RPMI7951 (cell line): ENCODE results near the gene NNT. TPM values are rescaled to one million over a fixed set of nuclear protein-coding genes. Genes with fewer than 3 reads are reported as not detected.
"Not testable (repeated sequence)": the region's sequence is repeated elsewhere in the genome, so short reads cannot be mapped to it uniquely, and the experiment has no call there.

Experiments
- DNase-seq: peaks from one replicate; pipeline ENCODE4 v3.0.0-alpha.2; 2012; ENCODE audit warnings: low read depth
- total RNA-seq: library from RNA; depleted of rRNA; stranded (reverse); fragments of >200 nt; shearing (Covaris generic); gene quantifications from 2 replicates; pipeline ENCODE4 v1.2.3, GENCODE V29; 2014; rRNA removed

The NNT gene
- total RNA-seq: 35.2 and 44.0 TPM in 2 replicates

- peak; percentile 70 for DNase-seq
Observed at GRCh38 chr5:43602461-43603343, at the start of gene NNT. NNT (plus strand) TSS chr5:43603180; CDS start chr5:43609196, 6,016 bp downstream.

GRCh38 chr5:43553381-43553780, 49.6 kb upstream of the NNT start:
- no peak for DNase-seq

GRCh38 chr5:43554497-43554896, 48.5 kb upstream of the NNT start:
- no peak for DNase-seq

DNA sequence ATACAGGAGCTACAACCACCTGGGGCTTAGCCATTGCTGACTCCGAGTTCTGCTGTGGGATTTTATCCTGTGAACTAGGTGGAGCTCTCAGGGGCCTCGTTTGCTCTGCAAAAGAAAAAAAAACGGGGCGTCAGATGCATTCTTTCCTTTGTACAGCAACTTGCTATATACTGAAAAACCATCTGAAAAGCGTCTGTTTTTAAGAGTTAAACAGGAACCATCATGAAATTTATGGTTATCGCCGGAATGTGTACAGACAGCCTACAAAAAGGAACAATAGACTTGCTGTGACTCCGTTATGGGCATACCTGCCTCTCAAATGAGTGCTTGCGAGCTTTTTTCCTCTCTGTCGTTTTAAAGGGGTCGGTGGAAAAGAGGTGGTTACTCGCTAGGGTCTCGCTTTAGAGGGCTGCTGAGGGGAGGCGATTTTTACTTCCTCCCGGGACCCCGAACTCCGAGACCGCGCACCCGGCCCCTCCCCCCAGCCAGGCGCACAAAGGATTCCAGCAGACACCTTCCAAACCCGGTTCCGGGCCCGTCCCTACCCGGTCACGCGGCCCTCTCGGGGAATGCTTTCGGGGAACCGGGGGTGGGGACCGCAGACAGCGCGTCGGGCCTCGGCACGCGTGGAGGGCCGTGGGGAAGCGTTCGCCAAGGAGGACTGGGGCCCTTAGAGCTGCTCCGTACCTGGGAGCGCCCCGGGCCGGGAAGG, 46.9 kb upstream of the NNT start:
- DNase-seq: peak; percentile 29

- not testable (repeated sequence) for DNase-seq
Observed at GRCh38 chr5:43556607-43556856, 46.4 kb upstream of the NNT start.

- peak; percentile 85 for DNase-seq
Observed at GRCh38 chr5:43556857-43557542, 46.0 kb upstream of the NNT start, which contains the start of gene PAIP1. PAIP1 (minus strand) TSS chr5:43557077; CDS start chr5:43556846, 231 bp downstream.

DNA sequence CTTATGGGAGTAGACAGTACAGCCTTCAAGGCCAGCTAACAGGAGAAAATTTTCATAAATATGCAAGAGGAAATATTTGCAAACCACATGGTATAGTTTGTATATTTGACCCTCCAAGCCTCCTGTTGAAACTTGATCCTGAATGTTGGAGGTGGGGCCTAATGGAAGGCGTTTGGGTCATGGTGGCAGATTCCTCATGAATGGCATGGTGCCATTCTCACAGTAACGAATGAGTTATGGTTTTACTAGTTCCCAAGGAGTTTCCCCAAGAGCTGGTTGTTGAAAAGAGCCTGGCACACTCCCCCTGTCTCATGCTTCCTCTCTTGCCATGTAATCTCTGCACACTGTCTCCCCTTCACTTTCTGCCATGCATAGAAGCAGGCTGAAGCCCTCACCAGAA, 42.9 kb upstream of the NNT start:
- DNase-seq: peak; percentile 39

DNA sequence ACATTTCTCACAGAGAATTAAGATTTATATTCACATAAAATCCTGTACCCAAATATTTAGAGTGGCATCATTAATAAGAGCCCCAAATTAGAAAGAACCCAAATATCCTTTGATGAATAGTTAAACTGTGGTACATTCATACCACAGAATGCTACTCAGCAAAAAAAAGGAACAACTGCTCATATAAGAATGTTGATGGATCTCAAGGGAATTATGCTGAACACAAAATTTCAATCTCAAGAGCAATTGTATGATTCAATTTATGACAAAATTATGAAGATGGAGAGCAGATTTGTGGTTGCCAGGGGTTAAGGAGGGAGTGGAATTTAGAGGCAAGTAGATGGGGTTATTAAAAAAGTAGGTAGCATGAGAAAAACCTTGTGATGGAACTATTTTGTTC, 41.6 kb upstream of the NNT start:
- no peak for DNase-seq

- DNase-seq: no peak
Observed at GRCh38 chr5:43563321-43563720, 39.7 kb upstream of the NNT start.

- no peak for DNase-seq
Observed at GRCh38 chr5:43564289-43564850, 38.6 kb upstream of the NNT start.

DNA sequence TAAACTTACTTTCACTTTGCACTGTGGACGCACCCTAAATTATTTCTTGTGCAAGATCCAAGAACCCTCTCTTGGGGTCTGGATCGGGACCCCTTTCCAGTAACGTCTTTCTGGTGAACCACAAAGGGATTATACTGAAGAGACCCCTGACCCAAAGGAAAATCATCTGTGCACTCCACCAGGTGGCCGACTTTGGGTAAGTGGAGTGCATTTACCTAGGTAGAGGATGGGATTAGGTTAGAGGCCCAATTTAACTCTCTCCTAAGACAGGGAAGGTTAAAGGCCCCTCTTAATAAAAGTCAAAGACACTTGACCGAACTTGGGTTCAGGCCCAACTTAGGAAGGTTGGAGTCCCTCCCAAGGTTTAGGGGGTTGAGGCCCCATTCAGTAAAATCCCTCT, 37.9 kb upstream of the NNT start:
- no peak for DNase-seq

GRCh38 chr5:43567967-43568366, 35.0 kb upstream of the NNT start:
- DNase-seq: no peak

GRCh38 chr5:43569236-43569746, 33.7 kb upstream of the NNT start:
- DNase-seq: no peak

- no peak for DNase-seq
Observed at GRCh38 chr5:43570450-43571158, 32.4 kb upstream of the NNT start.

DNA sequence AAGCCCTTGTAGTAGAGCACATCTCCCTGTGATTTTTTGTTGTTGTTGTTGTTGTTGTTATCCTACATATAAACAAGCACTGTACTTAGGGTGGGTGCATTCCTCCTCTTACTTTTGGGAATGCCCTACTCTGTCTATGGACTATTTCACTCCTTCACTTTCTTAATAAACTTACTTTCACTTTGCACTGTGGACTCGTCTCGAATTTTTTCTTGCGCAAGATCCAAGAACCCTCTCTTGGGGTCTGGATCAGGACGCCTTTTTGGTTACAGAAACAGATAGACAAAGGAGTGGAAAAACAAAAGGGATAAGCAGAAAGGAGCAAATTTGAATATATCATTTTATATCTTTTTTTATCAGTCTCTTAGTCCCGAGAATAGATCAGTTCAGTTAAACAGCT, 31.7 kb upstream of the NNT start:
- no peak for DNase-seq

- peak; percentile 23 for DNase-seq
Observed at GRCh38 chr5:43572357-43572756, 30.6 kb upstream of the NNT start.

DNA sequence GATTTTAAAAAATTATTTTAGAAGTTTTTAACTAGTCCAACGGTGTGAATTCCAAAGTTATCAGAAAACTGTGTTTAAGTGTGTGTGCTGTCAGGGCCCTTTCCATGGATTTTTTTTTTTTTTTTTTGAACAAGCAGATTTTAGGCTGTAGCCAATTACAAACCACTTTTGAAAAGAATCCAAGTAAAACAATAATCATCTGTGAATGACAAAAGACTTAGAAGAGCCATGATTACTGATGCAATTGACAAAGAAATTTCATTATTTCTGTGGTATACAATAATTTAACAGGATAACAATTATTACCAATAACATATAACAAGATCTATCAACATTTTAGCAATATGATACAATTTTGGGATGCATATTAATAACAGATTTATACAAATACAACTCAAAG, 29.9 kb upstream of the NNT start:
- peak; percentile 26 for DNase-seq

DNA sequence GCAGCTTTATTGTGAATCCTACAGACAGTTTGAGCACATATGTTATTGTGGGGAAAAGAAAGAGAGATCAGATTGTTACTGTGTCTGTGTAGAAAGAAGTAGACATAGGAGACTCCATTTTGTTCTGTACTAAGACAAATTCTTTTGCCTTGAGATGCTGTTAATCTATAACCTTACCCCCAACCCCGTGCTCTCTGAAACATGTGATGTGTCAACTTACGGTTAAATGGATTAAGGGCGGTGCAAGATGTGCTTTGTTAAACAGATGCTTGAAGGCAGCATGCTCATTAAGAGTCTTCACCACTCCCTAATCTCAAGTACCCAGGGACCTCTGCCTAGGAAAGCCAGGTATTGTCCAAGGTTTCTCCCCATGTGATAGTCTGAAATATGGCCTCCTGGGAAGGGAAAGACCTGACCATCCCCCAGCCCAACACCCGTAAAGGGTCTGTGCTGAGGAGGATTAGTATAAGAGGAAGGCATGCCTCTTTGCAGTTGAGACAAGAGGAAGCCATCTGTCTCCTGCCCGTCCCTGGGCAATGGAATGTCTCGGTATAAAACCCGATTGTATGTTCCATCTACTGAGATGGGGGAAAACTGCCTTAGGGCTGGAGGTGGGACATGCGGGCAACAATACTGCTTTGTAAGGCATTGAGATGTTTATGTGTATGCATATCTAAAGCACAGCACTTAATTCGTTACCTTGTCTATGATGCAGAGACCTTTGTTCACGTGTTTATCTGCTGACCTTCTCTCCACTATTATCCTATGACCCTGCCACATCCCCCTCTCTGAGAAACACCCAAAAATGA, 22.4 kb upstream of the NNT start:
- DNase-seq: not testable (repeated sequence)

DNA sequence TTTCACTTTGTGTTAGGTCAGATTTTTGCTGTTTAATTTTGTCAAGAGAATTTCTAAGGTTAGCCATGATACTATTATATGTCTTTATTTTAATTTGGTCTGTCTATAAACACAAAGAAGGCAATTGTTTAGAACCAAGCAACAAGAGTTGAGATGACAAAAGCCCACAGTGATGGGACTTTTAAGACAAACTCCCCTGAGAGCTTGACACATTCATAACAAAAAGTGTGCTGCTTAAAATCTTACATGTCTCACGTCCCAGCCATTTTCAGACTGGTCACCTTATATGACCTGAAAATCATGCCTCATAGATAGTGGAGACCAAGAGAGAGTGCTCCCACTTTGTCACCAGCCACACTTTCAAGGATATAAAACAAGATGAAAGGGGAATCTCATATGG, 21.6 kb upstream of the NNT start:
- no peak for DNase-seq
